Measurements from ENCODE around the gene INTS13. TPM values are rescaled to one million over a fixed set of nuclear protein-coding genes. Genes with fewer than 3 reads are reported as not detected.

INTS13 gene
- polyA plus RNA-seq, 1 donor (not counting 4 experiments of a cell fraction or from before 2014, with no cell fraction given): 38.7 TPM

GRCh38 chr12:26878661-26879119, 59.1 kb downstream of the INTS13 start:
- Histone ChIP-seq H3K4me2 (ENCODE audit: control insufficient read depth, extremely low read depth, insufficient read depth, low read depth, low read length) (no peak overlapping the region), H3K9me1 (ENCODE audit: control insufficient read depth, extremely low read depth, insufficient read depth, low read length) (no peaks in the 10 kb centered on the region), H3K9ac (ENCODE audit: control insufficient read depth, extremely low read depth, insufficient read depth, low read length) (no peak overlapping the region), H3K4me1 (ENCODE audit: control insufficient read depth, extremely low read depth, insufficient read depth, low read length) (no peaks in the 10 kb centered on the region), H3K36me3 (ENCODE audit: control insufficient read depth in 2 of 2, extremely low read depth in 1 of 2, insufficient read depth in 2 of 2, low read length in 2 of 2) (no peaks in the 10 kb centered on the region), H3K79me2 (ENCODE audit: control insufficient read depth, insufficient read depth, low read length) (no peaks in the 10 kb centered on the region), H3K9me3 (ENCODE audit: control insufficient read depth, low read depth, low read length) (no peaks in the 10 kb centered on the region), H2AFZ (ENCODE audit: control insufficient read depth, low read length) (peak overlapping the region; percentile 20), H3K27me3 (ENCODE audit: control insufficient read depth, extremely low read depth, insufficient read depth, low read length) (no peaks in the 10 kb centered on the region), H3K4me3 (ENCODE audit: control insufficient read depth in 2 of 3, extremely low read depth in 1 of 3, insufficient read depth in 2 of 3, low read depth in 1 of 3, low read length in 3 of 3) (no peak overlapping the region), H4K20me1 (ENCODE audit: control insufficient read depth, extremely low read depth, insufficient read depth, low read length) (no peaks in the 10 kb centered on the region), H3K27ac (ENCODE audit: control insufficient read depth, insufficient read depth, low read length) (no peak overlapping the region)
- dilution Hi-C loops (cut with MboI; ENCODE audit: extremely low pct_ligation_motif_present, low sequenced_read_pairs): no loop called here
- FAIRE-seq (no peak), DNase-seq (ENCODE audit: low read depth, low spot score) (no peak)
- TF ChIP-seq CTCF (optimal IDR thresholded peaks at IDR 0.05 in 1 of 3, IDR thresholded peaks at IDR 0.05 in 1 of 3, conservative IDR thresholded peaks at IDR 0.05 in 1 of 3; ENCODE audit: extremely low read depth in 1 of 3, insufficient read depth in 2 of 3, low read length in 3 of 3) (no peak), EZH2 (IDR thresholded peaks at IDR 0.05; ENCODE audit: low read length) (no peak)

GRCh38 chr12:26874501-26875296, 63.1 kb downstream of the INTS13 start:
- Histone ChIP-seq H3K9me3 (ENCODE audit: control insufficient read depth, low read depth, low read length) (no peaks in the 10 kb centered on the region), H3K27me3 (ENCODE audit: control insufficient read depth, extremely low read depth, insufficient read depth, low read length) (no peaks in the 10 kb centered on the region), H3K27ac (ENCODE audit: control insufficient read depth, insufficient read depth, low read length) (no peak overlapping the region), H2AFZ (ENCODE audit: control insufficient read depth, low read length) (no peak overlapping the region), H4K20me1 (ENCODE audit: control insufficient read depth, extremely low read depth, insufficient read depth, low read length) (no peaks in the 10 kb centered on the region), H3K36me3 (ENCODE audit: control insufficient read depth in 2 of 2, extremely low read depth in 1 of 2, insufficient read depth in 2 of 2, low read length in 2 of 2) (no peaks in the 10 kb centered on the region), H3K9me1 (ENCODE audit: control insufficient read depth, extremely low read depth, insufficient read depth, low read length) (no peaks in the 10 kb centered on the region), H3K4me3 (ENCODE audit: control insufficient read depth in 2 of 3, extremely low read depth in 1 of 3, insufficient read depth in 2 of 3, low read depth in 1 of 3, low read length in 3 of 3) (no peak overlapping the region), H3K4me1 (ENCODE audit: control insufficient read depth, extremely low read depth, insufficient read depth, low read length) (peaks cover 13% of the 10 kb centered on the region), H3K9ac (ENCODE audit: control insufficient read depth, extremely low read depth, insufficient read depth, low read length) (no peak overlapping the region), H3K4me2 (ENCODE audit: control insufficient read depth, extremely low read depth, insufficient read depth, low read depth, low read length) (no peak overlapping the region), H3K79me2 (ENCODE audit: control insufficient read depth, insufficient read depth, low read length) (no peaks in the 10 kb centered on the region)
- FAIRE-seq (no peak), DNase-seq (ENCODE audit: low read depth, low spot score) (no peak)
- TF ChIP-seq EZH2 (IDR thresholded peaks at IDR 0.05; ENCODE audit: low read length) (no peak), CTCF (optimal IDR thresholded peaks at IDR 0.05 in 1 of 3, IDR thresholded peaks at IDR 0.05 in 1 of 3, conservative IDR thresholded peaks at IDR 0.05 in 1 of 3; ENCODE audit: extremely low read depth in 1 of 3, insufficient read depth in 2 of 3, low read length in 3 of 3) (no peak)
- dilution Hi-C loops (cut with MboI; ENCODE audit: extremely low pct_ligation_motif_present, low sequenced_read_pairs): no loop called here

All from keratinocyte (primary cell).